Right lobe of liver (tissue), 4 donors: ENCODE data around the gene B4GALNT3.

Source experiments
- CTCF ChIP-seq, 4 donors: fragments of 200-600 bp in 3 of 4; fragments of 450-650 bp in 1 of 4; IDR thresholded peaks; one replicate each; pipeline versions ENCODE4 v1.5.1 to v1.8.0; 2016 to 2022; ENCODE audit warnings: antibody characterized with exemption in 4 of 4, mild to moderate bottlenecking in 2 of 4
- POLR2A ChIP-seq: fragments of 450-650 bp; IDR thresholded peaks from one replicate; pipeline ENCODE4 v1.6.1; 2017; ENCODE audit warnings: antibody characterized with exemption, mild to moderate bottlenecking
- donor health status: DM: no; HTN: no; CAD: no.
- donor health status: DM: no; HTN: no; CAD: no.
- donor health status: DM: no; HTN: yes; CAD: no.

- TF ChIP-seq CTCF (IDR thresholded peaks at IDR 0.05) (no peak), POLR2A (no peak)
These were observed 90.9 kb downstream of the B4GALNT3 start for GRCh38 chr12:550473-551260.
